Suprapubic skin (tissue), 4 donors: ENCODE measurements around the gene COL9A1. TPM values are rescaled to one million over a fixed set of nuclear protein-coding genes. Genes with fewer than 3 reads are reported as not detected.
"Not testable (repeated sequence)": the region's sequence is repeated elsewhere in the genome, so short reads cannot be mapped to it uniquely, and the experiment has no call there.

ENCODE experiments used
- DNase-seq, 2 donors: peaks; one replicate each; pipeline ENCODE4 v3.0.0-alpha.2; 2019; ENCODE audit warnings: low spot score in 2 of 2
- H3K27ac ChIP-seq: fragments of 200-600 bp; sonication (generic); one replicate; pipeline ENCODE4 v1.5.1; 2019
- H3K27me3 ChIP-seq: fragments of 200-600 bp; sonication (generic); one replicate; pipeline ENCODE4 v1.5.1; 2019
- H3K36me3 ChIP-seq: fragments of 200-600 bp; sonication (generic); one replicate; pipeline ENCODE4 v1.5.1; 2019
- H3K4me1 ChIP-seq: fragments of 200-600 bp; sonication (generic); one replicate; pipeline ENCODE4 v1.5.1; 2019
- H3K4me3 ChIP-seq: fragments of 200-600 bp; sonication (generic); one replicate; pipeline ENCODE4 v1.5.1; 2019; ENCODE audit warnings: mild to moderate bottlenecking
- H3K9me3 ChIP-seq: fragments of 200-600 bp; sonication (generic); one replicate; pipeline ENCODE4 v1.5.1; 2019
- EP300 ChIP-seq: sonication (generic); formaldehyde crosslinking; IDR thresholded peaks from one replicate; pipeline ENCODE4 v1.6.1; 2017; ENCODE audit warnings: antibody characterized with exemption
- POLR2A ChIP-seq, 2 donors: fragments of 450-650 bp; IDR thresholded peaks; one replicate each; pipeline ENCODE4 v1.6.1; 2017; ENCODE audit warnings: antibody characterized with exemption in 2 of 2, mild to moderate bottlenecking in 2 of 2, moderate library complexity in 2 of 2
- POLR2AphosphoS5 ChIP-seq, 3 donors: sonication (generic); formaldehyde crosslinking; IDR thresholded peaks; one replicate each; pipeline ENCODE4 v1.6.1; 2017; ENCODE audit warnings: antibody characterized with exemption in 3 of 3
- WGBS: methylation state at CpG from one replicate; pipeline ENCODE4 v1.1.5; 2018; 5-methylcytosine and 5-hydroxymethylcytosine counted together
- total RNA-seq, 4 donors: library from RNA; depleted of rRNA; stranded (reverse); fragments of >200 nt; gene quantifications; one replicate each; pipeline ENCODE4 v1.1.0, GENCODE V29; 2016
- TF ChIP-seq, protein P1 (sequence below), 2 donors: fragments of 200-600 bp in 1 of 2; fragments of 450-650 bp in 1 of 2; sonication (generic) in 1 of 2; IDR thresholded peaks; one replicate each; pipeline ENCODE4 v1.5.1; 2016 to 2019; ENCODE audit warnings: antibody characterized with exemption in 2 of 2, mild to moderate bottlenecking in 1 of 2, moderate library complexity in 1 of 2

The COL9A1 gene
- total RNA-seq, 4 donors from 2014 or later, result not detected

DNA sequence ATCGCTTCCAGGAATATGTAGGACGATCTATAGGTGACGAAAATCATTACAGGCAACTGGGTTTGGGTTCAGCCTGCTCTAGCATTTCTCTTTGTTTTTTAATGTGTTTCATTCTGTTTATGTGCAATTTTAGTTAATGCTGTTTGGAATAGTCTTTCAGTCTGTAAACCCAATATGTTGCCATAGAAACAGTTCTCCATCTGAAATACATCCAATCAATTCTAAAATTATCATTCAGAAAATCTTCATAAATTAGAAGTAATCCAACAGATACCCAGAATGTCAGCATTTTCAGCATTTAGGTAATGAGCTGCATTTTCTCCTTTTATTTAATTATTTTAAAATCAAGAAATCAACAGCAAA, 34.8 kb upstream of the COL9A1 start:
- no peak for DNase-seq
- Histone ChIP-seq H3K4me1 (no peaks in the 10 kb centered on the region), H3K36me3 (no peaks in the 10 kb centered on the region), H3K27me3 (peaks cover 3% of the 10 kb centered on the region), H3K27ac (no peak overlapping the region), H3K9me3 (no peaks in the 10 kb centered on the region), H3K4me3 (no peak overlapping the region)
- WGBS, result 93% methylated on average over 3 of the region's 3 CpGs
- TF ChIP-seq, protein P1, sequence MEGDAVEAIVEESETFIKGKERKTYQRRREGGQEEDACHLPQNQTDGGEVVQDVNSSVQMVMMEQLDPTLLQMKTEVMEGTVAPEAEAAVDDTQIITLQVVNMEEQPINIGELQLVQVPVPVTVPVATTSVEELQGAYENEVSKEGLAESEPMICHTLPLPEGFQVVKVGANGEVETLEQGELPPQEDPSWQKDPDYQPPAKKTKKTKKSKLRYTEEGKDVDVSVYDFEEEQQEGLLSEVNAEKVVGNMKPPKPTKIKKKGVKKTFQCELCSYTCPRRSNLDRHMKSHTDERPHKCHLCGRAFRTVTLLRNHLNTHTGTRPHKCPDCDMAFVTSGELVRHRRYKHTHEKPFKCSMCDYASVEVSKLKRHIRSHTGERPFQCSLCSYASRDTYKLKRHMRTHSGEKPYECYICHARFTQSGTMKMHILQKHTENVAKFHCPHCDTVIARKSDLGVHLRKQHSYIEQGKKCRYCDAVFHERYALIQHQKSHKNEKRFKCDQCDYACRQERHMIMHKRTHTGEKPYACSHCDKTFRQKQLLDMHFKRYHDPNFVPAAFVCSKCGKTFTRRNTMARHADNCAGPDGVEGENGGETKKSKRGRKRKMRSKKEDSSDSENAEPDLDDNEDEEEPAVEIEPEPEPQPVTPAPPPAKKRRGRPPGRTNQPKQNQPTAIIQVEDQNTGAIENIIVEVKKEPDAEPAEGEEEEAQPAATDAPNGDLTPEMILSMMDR (IDR thresholded peaks at IDR 0.05), result no peak
- TF ChIP-seq POLR2A (IDR thresholded peaks at IDR 0.05) (no peak), EP300 (no peak), POLR2AphosphoS5 (IDR thresholded peaks at IDR 0.05) (no peak)

DNA sequence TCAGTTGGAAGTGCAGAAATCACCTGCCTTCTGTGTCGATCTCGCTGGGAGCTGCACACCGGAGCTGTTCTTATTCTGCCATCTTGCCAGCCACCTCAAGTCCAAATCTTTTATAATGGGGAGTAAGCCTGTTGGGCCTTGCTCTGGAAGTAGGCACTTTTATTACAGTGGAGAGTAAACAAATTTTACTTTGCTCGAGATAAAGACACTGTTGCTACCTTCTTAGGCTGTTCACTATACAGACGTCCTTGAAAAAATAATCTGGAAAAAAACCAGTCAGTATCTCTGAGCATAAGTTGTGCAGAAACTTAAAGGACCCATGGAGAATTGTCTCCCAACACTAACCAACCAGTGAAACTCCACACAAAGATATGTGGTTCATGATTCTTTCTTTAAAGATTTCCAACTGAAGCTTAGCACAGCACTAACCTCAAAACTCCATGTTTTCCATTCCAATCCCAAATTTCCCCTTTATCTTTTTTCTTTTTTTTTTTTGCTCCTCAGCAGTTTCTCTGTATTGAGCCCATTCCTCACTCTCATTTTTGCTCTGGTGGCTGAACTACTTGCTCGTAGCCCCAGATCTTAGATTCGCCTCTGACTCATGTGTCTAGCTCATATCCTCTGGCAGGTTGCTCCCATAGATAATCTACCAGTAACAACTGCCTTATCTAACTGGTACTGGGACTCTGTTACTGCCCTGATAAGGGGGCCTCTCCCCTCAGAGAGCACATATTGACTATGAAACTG, 34.3 kb upstream of the COL9A1 start:
- 75% methylated on average over 7 of the region's 7 CpGs for WGBS
- no peak overlapping the region for H3K27ac ChIP-seq
- H3K9me3 ChIP-seq, result no peaks in the 10 kb centered on the region
- no peaks in the 10 kb centered on the region for H3K4me1 ChIP-seq
- H3K27me3 ChIP-seq, result peaks cover 3% of the 10 kb centered on the region
- DNase-seq, result no peak
- H3K4me3 ChIP-seq, result no peak overlapping the region
- TF ChIP-seq POLR2A (IDR thresholded peaks at IDR 0.05) (no peak), EP300 (no peak), POLR2AphosphoS5 (IDR thresholded peaks at IDR 0.05) (no peak)
- TF ChIP-seq, protein P1 (IDR thresholded peaks at IDR 0.05), result no peak
- no peaks in the 10 kb centered on the region for H3K36me3 ChIP-seq

DNA sequence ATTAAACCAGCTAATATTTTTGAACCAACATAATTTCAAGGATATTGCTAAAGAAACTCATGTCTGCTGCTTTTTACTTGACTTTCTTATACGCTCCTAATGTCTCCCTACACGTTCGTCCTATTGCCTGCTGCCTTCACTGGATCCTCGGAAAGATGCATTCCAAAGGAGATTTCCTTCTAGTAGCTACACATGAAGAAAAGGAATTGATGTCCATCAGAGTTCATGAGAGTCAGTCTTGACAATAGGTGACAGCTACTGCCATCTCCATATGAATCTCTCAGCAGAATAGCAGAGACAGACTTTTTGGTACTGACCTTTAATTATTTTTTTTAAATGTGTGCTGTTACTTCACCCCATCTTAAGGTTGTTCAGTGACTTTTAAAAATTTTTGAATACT, 24.2 kb upstream of the COL9A1 start:
- Histone ChIP-seq H3K9me3 (no peaks in the 10 kb centered on the region), H3K4me1 (no peaks in the 10 kb centered on the region), H3K4me3 (no peak overlapping the region), H3K27ac (no peak overlapping the region), H3K27me3 (no peaks in the 10 kb centered on the region), H3K36me3 (no peaks in the 10 kb centered on the region)
- no peak for TF ChIP-seq EP300
- TF ChIP-seq POLR2A (IDR thresholded peaks at IDR 0.05), result no peak
- no peak for TF ChIP-seq POLR2AphosphoS5 (IDR thresholded peaks at IDR 0.05)
- TF ChIP-seq, protein P1 (IDR thresholded peaks at IDR 0.05), result no peak
- 63% methylated on average over 4 of the region's 4 CpGs for WGBS
- no peak for DNase-seq

DNA sequence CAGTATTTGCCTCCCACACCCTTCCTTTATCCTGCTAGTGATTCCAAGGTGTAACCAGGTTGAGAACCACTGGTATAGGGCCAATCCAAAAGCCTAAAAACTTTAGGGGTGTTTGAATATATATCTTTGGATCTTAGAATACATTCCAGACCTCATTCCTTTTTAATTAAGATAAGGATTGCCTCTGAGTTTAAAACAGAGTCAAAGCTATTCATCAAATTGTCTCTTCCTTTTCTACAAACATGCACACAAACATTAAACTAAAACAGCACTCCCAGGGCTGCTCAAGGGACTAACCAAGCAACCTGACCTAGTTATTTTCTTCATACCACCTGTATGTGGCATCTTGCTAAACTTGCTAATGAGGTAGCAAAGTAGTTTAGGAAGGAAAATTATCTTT, 22.1 kb upstream of the COL9A1 start:
- Histone ChIP-seq H3K27ac (no peak overlapping the region), H3K27me3 (no peaks in the 10 kb centered on the region), H3K4me3 (no peak overlapping the region), H3K36me3 (no peaks in the 10 kb centered on the region), H3K4me1 (no peaks in the 10 kb centered on the region), H3K9me3 (no peaks in the 10 kb centered on the region)
- no peak for DNase-seq
- TF ChIP-seq POLR2AphosphoS5 (IDR thresholded peaks at IDR 0.05), result no peak
- TF ChIP-seq POLR2A (IDR thresholded peaks at IDR 0.05), result no peak
- no peak for TF ChIP-seq EP300
- TF ChIP-seq, protein P1 (IDR thresholded peaks at IDR 0.05), result no peak

DNA sequence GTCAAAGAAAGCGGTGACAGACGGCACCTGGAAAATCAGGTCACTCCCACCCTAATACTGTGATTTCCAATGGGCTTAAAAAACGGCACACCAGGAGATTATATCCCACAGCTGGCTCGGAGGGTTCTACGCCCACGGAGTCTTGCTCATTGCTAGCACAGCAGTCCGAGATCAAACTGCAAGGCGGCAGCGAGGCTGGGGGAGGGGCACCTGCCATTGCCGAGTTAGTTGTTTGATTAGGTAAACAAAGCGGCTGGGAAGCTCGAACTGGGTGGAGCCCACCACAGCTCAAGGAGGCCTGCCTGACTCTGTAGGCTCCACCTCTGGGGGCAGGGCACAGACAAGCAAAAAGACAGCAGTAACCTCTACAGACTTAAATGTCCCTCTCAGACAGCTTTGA, 14.9 kb upstream of the COL9A1 start:
- not testable (repeated sequence) for H3K27me3 ChIP-seq, DNase-seq, H3K36me3 ChIP-seq, H3K27ac ChIP-seq, H3K4me1 ChIP-seq, H3K9me3 ChIP-seq, H3K4me3 ChIP-seq
- WGBS, result 88% methylated on average over 12 of the region's 12 CpGs
